ENCODE results near the gene ASMTL. TPM values are rescaled to one million over a fixed set of nuclear protein-coding genes. Genes with fewer than 3 reads are reported as not detected.

ASMTL gene
- 10 to 100 TPM; 29.7 to 56.1 (median 42.4) TPM for total RNA-seq

- Histone ChIP-seq H3K9me3 (no peaks in the 10 kb centered on the region), H3K4me3 (replicated peaks in 1 of 3) (peak within 1 kb of the TSS; percentile 6 to 98 (median 73)), H3K36me3 (no peaks in the 10 kb centered on the region), H3K27ac (peak within 1 kb of the TSS; percentile 77 to 97 (median 88)), H3K27me3 (no peaks in the 10 kb centered on the region), H3K4me1 (peaks cover 11% of the 10 kb centered on the region in 2 donors)
- 1 to 2% methylated on average over 12 to 39 of the region's 76 CpGs for WGBS, 2 donors
- TF ChIP-seq POLR2A (IDR thresholded peaks at IDR 0.05), result peak; percentile 22 to 92
- TF ChIP-seq, protein P1, sequence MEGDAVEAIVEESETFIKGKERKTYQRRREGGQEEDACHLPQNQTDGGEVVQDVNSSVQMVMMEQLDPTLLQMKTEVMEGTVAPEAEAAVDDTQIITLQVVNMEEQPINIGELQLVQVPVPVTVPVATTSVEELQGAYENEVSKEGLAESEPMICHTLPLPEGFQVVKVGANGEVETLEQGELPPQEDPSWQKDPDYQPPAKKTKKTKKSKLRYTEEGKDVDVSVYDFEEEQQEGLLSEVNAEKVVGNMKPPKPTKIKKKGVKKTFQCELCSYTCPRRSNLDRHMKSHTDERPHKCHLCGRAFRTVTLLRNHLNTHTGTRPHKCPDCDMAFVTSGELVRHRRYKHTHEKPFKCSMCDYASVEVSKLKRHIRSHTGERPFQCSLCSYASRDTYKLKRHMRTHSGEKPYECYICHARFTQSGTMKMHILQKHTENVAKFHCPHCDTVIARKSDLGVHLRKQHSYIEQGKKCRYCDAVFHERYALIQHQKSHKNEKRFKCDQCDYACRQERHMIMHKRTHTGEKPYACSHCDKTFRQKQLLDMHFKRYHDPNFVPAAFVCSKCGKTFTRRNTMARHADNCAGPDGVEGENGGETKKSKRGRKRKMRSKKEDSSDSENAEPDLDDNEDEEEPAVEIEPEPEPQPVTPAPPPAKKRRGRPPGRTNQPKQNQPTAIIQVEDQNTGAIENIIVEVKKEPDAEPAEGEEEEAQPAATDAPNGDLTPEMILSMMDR (IDR thresholded peaks at IDR 0.05), result no peak
- intact Hi-C loops (cut with DNase I), result loop anchor here (5.0 to 10.0 kb wide), 4 partner anchors 55 to 1235 kb away; no protein-coding TSS in a partner anchor
- peak; percentile 99 to 100 for DNase-seq
Observed at GRCh38 chrX:1452516-1453394, at the start of gene ASMTL. ASMTL (minus strand) TSS chrX:1452909; CDS start chrX:1452840, 69 bp downstream.

GRCh38 chrX:1502241-1502640 is 49.5 kb upstream of the ASMTL start:
- TF ChIP-seq POLR2A (IDR thresholded peaks at IDR 0.05), result no peak
- TF ChIP-seq, protein P1 (IDR thresholded peaks at IDR 0.05), result no peak
- intact Hi-C loops (cut with DNase I), result no loop called here

DNA sequence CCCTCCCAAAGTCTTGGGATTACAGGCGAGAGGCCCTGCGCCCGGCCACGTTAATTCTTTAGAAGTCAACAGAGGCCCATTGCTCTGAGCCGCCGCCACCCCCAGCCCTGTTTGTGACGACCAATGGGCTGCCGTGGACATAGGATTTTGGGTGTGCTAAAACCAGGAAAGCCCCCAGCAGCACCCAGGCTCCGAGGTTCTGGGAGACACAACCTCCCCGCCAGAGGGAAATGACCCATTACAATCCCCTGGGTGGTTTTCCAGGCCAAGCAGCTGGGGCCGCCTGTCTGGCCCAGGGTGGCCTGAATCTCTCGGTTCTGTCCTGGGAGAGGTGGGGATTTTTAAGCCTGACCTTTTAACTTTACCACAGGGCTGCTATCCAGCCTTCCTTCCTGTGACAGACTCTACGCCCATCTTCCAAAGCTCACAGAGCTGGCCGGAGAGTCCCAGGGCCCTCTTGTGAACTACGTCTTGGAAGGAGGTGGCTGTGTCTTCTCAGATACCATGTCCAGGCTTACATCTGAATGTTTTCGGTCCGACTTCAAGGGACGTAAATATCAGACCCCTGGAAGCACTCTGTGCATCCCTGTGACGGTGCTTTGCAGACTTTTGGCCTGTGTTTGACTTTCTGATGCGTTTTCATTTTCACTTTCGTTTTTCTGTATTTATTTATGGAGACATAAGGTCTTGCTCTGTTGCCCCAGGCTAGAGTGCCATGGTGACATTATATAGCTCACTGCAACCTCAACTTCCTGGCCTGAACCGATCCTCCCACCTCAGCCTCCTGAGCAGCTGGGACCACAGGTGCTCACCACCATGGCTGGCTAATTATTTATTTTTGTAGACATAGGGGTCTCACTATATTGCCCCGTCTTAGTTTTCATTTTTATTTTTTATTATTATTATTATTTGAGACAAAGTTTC is 48.3 kb upstream of the ASMTL start:
- no peak for TF ChIP-seq POLR2A (IDR thresholded peaks at IDR 0.05)
- TF ChIP-seq, protein P1 (IDR thresholded peaks at IDR 0.05), result no peak
- Histone ChIP-seq H3K9me3 (no peaks in the 10 kb centered on the region), H3K27ac (peak overlapping the region in 1 of 3 donors; percentile 53), H3K4me3 (replicated peaks in 1 of 3) (no peak overlapping the region), H3K27me3 (no peaks in the 10 kb centered on the region), H3K4me1 (no peaks in the 10 kb centered on the region), H3K36me3 (no peaks in the 10 kb centered on the region)
- intact Hi-C loops (cut with DNase I), result no loop called here
- DNase-seq, result no peak
- 79 to 81% methylated on average over 19 to 20 of the region's 23 CpGs for WGBS, 2 donors

More at GRCh38 chrX:1502241-1502640, 49.5 kb upstream of the ASMTL start:
- WGBS, 2 donors, result 77 to 78% methylated on average over 12 of the region's 12 CpGs
- no peaks in the 10 kb centered on the region for H3K36me3 ChIP-seq
- no peak for DNase-seq
- no peaks in the 10 kb centered on the region for H3K27me3 ChIP-seq
- no peak overlapping the region for H3K4me3 ChIP-seq (replicated peaks in 1 of 3)
- no peaks in the 10 kb centered on the region for H3K9me3 ChIP-seq
- no peaks in the 10 kb centered on the region for H3K4me1 ChIP-seq
- no peak overlapping the region for H3K27ac ChIP-seq

- DNase-seq, result no peak
- Histone ChIP-seq H3K4me3 (replicated peaks in 1 of 3) (no peak overlapping the region), H3K27ac (no peak overlapping the region), H3K27me3 (no peaks in the 10 kb centered on the region), H3K36me3 (no peaks in the 10 kb centered on the region), H3K4me1 (peaks cover 0 to 4% of the 10 kb centered on the region in 2 donors), H3K9me3 (no peaks in the 10 kb centered on the region)
- intact Hi-C loops (cut with DNase I), result no loop called here
- WGBS, 2 donors, result 79 to 80% methylated on average over 12 of the region's 12 CpGs
- no peak for TF ChIP-seq POLR2A (IDR thresholded peaks at IDR 0.05)
- TF ChIP-seq, protein P1 (IDR thresholded peaks at IDR 0.05), result no peak
Observed at GRCh38 chrX:1496076-1496475, 43.4 kb upstream of the ASMTL start.
